H9 (cell line): Measurements from ENCODE around the gene TAF3. TPM values are rescaled to one million over a fixed set of nuclear protein-coding genes. Genes with fewer than 3 reads are reported as not detected.
A peak's percentile ranks its signal among the peaks of the same experiment; 100 is the strongest.

Experiments used
- DNase-seq: peaks from one replicate; pipeline ENCODE4 v3.0.0-alpha.2; 2017
- H2AFZ ChIP-seq: one replicate; pipeline ENCODE4 v1.6.1; 2013; ENCODE audit warnings: mild to moderate bottlenecking, low read length, control low read depth, moderate library complexity
- H2AK5ac ChIP-seq: 2 replicates; pipeline ENCODE4 v1.6.1; 2013; ENCODE audit warnings: low read length, control low read depth, mixed read lengths; ENCODE audit not compliant: insufficient read length
- H2BK120ac ChIP-seq: one replicate; pipeline ENCODE4 v1.6.1; 2013; ENCODE audit warnings: low read depth, mild to moderate bottlenecking, low read length, control low read depth, inconsistent platforms; ENCODE audit not compliant: poor library complexity, severe bottlenecking
- H2BK12ac ChIP-seq: 2 replicates; pipeline ENCODE4 v1.6.1; 2013; ENCODE audit warnings: low read length, control low read depth, mixed read lengths, low read depth; ENCODE audit not compliant: insufficient read length
- H2BK15ac ChIP-seq: 2 replicates; pipeline ENCODE4 v1.6.1; 2013; ENCODE audit warnings: low read depth, low read length, control low read depth
- H2BK20ac ChIP-seq: one replicate; pipeline ENCODE4 v1.6.1; 2013; ENCODE audit warnings: low read depth, mild to moderate bottlenecking, low read length, control low read depth, inconsistent platforms; ENCODE audit not compliant: poor library complexity, severe bottlenecking
- H2BK5ac ChIP-seq: 2 replicates; pipeline ENCODE4 v1.6.1; 2013; ENCODE audit warnings: low read length, control low read depth, mixed read lengths; ENCODE audit not compliant: insufficient read length
- H3K14ac ChIP-seq: 2 replicates; pipeline ENCODE4 v1.6.1; 2013; ENCODE audit warnings: low read length, control low read depth; ENCODE audit not compliant: insufficient read depth
- H3K18ac ChIP-seq: 2 replicates; pipeline ENCODE4 v1.6.1; 2013; ENCODE audit warnings: low read depth, mild to moderate bottlenecking, mixed read lengths, low read length, control low read depth; ENCODE audit not compliant: insufficient read length
- H3K23ac ChIP-seq: 2 replicates; pipeline ENCODE4 v1.6.1; 2013; ENCODE audit warnings: low read length, control low read depth, mixed read lengths, low read depth; ENCODE audit not compliant: insufficient read length
- H3K23me2 ChIP-seq: 2 replicates; pipeline ENCODE4 v1.6.1; 2013; ENCODE audit warnings: low read depth, mild to moderate bottlenecking, mixed read lengths, low read length, control low read depth; ENCODE audit not compliant: insufficient read length, poor library complexity, severe bottlenecking
- H3K27ac ChIP-seq: 2 replicates; pipeline ENCODE4 v1.5.1; 2013; ENCODE audit warnings: low read length, control low read depth, mixed read lengths, low read depth; ENCODE audit not compliant: insufficient read length
- H3K27me3 ChIP-seq: 2 replicates; pipeline ENCODE4 v1.6.1; 2013; ENCODE audit warnings: low read length, control low read depth, inconsistent platforms; ENCODE audit not compliant: insufficient read depth
- H3K4ac ChIP-seq: 2 replicates; pipeline ENCODE4 v1.6.1; 2013; ENCODE audit warnings: low read depth, mild to moderate bottlenecking, control low read depth, inconsistent platforms, low read length, moderate library complexity
- H3K4me1 ChIP-seq: 2 replicates; pipeline ENCODE4 v1.6.1; 2013; ENCODE audit warnings: low read length, control low read depth, inconsistent platforms; ENCODE audit not compliant: insufficient read depth
- H3K4me2 ChIP-seq: 2 replicates; pipeline ENCODE4 v1.6.1; 2013; ENCODE audit warnings: low read length, control low read depth, mixed read lengths; ENCODE audit not compliant: insufficient read length, insufficient read depth
- H3K56ac ChIP-seq: 2 replicates; pipeline ENCODE4 v1.6.1; 2013; ENCODE audit warnings: low read depth, mild to moderate bottlenecking, mixed read lengths, low read length, control low read depth; ENCODE audit not compliant: insufficient read length
- H3K79me1 ChIP-seq: 2 replicates; pipeline ENCODE4 v1.6.1; 2013; ENCODE audit warnings: low read depth, mild to moderate bottlenecking, moderate library complexity, low read length, control low read depth, inconsistent platforms; ENCODE audit not compliant: insufficient read depth, poor library complexity, severe bottlenecking
- H3K79me2 ChIP-seq: 2 replicates; pipeline ENCODE4 v1.6.1; 2013; ENCODE audit warnings: low read length, control low read depth, inconsistent platforms; ENCODE audit not compliant: insufficient read depth
- H3K9ac ChIP-seq: 2 replicates; pipeline ENCODE4 v1.6.1; 2013; ENCODE audit warnings: low read length, control low read depth, mixed read lengths; ENCODE audit not compliant: insufficient read length; ENCODE audit errors: extremely low read depth
- H3K9me3 ChIP-seq: one replicate; pipeline ENCODE4 v1.6.1; 2013; ENCODE audit warnings: low read depth, low read length, inconsistent platforms; ENCODE audit not compliant: control insufficient read depth
- H3T11ph ChIP-seq: one replicate; pipeline ENCODE4 v1.6.1; 2013; ENCODE audit warnings: mild to moderate bottlenecking, low read length, control low read depth, inconsistent platforms
- H4K20me1 ChIP-seq: one replicate; pipeline ENCODE4 v1.6.1; 2013; ENCODE audit not compliant: control insufficient read depth, insufficient read length, insufficient read depth
- H4K5ac ChIP-seq: 2 replicates; pipeline ENCODE4 v1.6.1; 2013; ENCODE audit warnings: low read depth, mild to moderate bottlenecking, mixed read lengths, low read length, control low read depth; ENCODE audit not compliant: insufficient read length
- H4K8ac ChIP-seq: replicated peaks from 2 replicates; pipeline ENCODE4 v1.6.1; 2013; ENCODE audit warnings: low read length, control low read depth, mixed read lengths, low read depth; ENCODE audit not compliant: insufficient read length
- H4K91ac ChIP-seq: 2 replicates; pipeline ENCODE4 v1.6.1; 2013; ENCODE audit warnings: low read depth, mild to moderate bottlenecking, moderate library complexity, mixed read lengths, low read length, control low read depth; ENCODE audit not compliant: insufficient read length
- H3K27ac Mint-ChIP-seq, 3 experiments: 2 replicates in 2 of 3; 3 replicates in 1 of 3; pipeline ENCODE4 v1.8.0; 2020 to 2021; ENCODE audit warnings: mixed read lengths in 3 of 3, mild to moderate bottlenecking in 1 of 3, moderate library complexity in 1 of 3
- H3K27me3 Mint-ChIP-seq: 2 replicates; pipeline ENCODE4 v1.8.0; 2021; ENCODE audit warnings: low read depth, mild to moderate bottlenecking, moderate library complexity, mixed read lengths
- H3K36me3 Mint-ChIP-seq, 3 experiments: 2 replicates in 2 of 3; 3 replicates in 1 of 3; pipeline ENCODE4 v1.8.0; 2020 to 2021; ENCODE audit warnings: low read depth in 3 of 3, mixed read lengths in 3 of 3; ENCODE audit not compliant: insufficient read depth in 1 of 3
- H3K4me1 Mint-ChIP-seq, 2 experiments: 2 replicates each; pipeline ENCODE4 v1.8.0; 2020; ENCODE audit warnings: mixed read lengths in 2 of 2
- H3K4me3 Mint-ChIP-seq, 2 experiments: 2 replicates in 1 of 2; 3 replicates in 1 of 2; pipeline ENCODE4 v1.8.0; 2020 to 2021; ENCODE audit warnings: mild to moderate bottlenecking in 2 of 2, mixed read lengths in 2 of 2, moderate library complexity in 1 of 2
- H3K9me3 Mint-ChIP-seq, 2 experiments: 2 replicates in 1 of 2; 3 replicates in 1 of 2; pipeline ENCODE4 v1.8.0; 2020; ENCODE audit warnings: mild to moderate bottlenecking in 2 of 2, mixed read lengths in 2 of 2, moderate library complexity in 1 of 2
- WGBS: extraction: QIAGEN DNeasy Blood & Tissue Kit; methylation state at CpG from one replicate; pipeline ENCODE4 v1.1.7; 2013; ENCODE audit warnings: missing lambda C conversion rate, low lambda C conversion rate, mixed read lengths; ENCODE audit not compliant: insufficient read length; ENCODE audit errors: extremely low coverage; 5-methylcytosine and 5-hydroxymethylcytosine counted together
- total RNA-seq: library from RNA; stranded (reverse); gene quantifications from 2 replicates; pipeline ENCODE4 v1.2.1, GENCODE V29; 2021
- TF ChIP-seq, protein P1 (sequence below): fragments of 200-600 bp; sonication (generic); conservative IDR thresholded peaks from 3 replicates; pipeline ENCODE4 v1.8.0; 2021; ENCODE audit warnings: antibody characterized with exemption, mild to moderate bottlenecking

TAF3 gene
- total RNA-seq, 1 experiment from 2014 or later: 10.2 TPM

DNA sequence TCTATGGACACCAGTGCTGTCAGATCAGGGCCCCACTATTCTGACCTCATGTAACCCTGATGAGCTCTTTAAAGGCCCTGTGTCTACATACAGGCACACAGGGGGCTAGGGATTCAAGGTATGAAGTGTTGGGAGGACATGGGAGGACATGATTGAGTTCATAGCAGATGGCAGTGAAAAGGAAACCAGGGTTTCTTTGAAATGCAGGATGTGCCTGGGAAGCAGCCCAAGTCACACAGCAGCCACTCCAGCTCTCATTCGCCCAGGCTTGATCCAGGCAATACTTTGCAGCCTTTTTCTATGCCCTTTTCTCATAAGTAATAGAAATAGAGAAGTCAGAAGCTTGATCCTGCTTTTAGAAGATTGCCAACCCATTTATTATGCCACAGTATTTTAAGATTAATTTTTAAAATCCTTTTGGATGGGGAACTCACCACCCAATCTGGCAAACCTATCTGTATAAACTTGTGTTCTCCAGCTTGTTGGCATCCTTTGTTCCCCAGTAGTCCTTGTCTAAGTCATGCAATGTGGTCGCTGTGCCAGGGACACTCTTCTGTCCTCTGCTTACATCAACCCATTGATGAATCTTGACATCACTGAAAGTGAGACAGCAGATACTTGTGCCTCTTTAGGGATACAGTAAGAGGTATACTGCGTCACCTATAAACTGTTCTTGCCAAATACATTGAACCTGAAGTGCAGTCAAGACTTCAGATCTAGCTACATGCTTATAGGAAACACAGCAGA is 95.0 kb downstream of the TAF3 start:
- H3K56ac ChIP-seq: no peak overlapping the region

More for the DNA sequence above, 95.0 kb downstream of the TAF3 start:
- WGBS: no CpG with 5 or more reads among the region's 3 CpGs
- Histone ChIP-seq H3K27me3 (no peaks in the 10 kb centered on the region), H3K9ac (no peak overlapping the region), H3K23ac (no peak overlapping the region), H3K18ac (no peak overlapping the region), H4K20me1 (no peaks in the 10 kb centered on the region), H3K4me2 (no peak overlapping the region), H2BK5ac (no peak overlapping the region), H2AK5ac (no peak overlapping the region), H4K8ac (no peak overlapping the region), H3K4ac (no peak overlapping the region), H2BK15ac (no peak overlapping the region), H2AFZ (no peak overlapping the region), H4K5ac (no peak overlapping the region), H3K79me2 (0 out of 2 replicates have a peak, but pooled peaks cover 2% of the 10 kb centered on the region), H3T11ph (no peak overlapping the region), H2BK120ac (no peak overlapping the region), H4K91ac (no peak overlapping the region), H3K9me3 (no peaks in the 10 kb centered on the region), H3K27ac (no peak overlapping the region), H2BK20ac (no peak overlapping the region), H3K23me2 (no peaks in the 10 kb centered on the region), H2BK12ac (no peak overlapping the region), H3K4me1 (no peaks in the 10 kb centered on the region), H3K14ac (no peak overlapping the region), H3K79me1 (no peaks in the 10 kb centered on the region)
- no peak for DNase-seq
- TF ChIP-seq, protein P1, sequence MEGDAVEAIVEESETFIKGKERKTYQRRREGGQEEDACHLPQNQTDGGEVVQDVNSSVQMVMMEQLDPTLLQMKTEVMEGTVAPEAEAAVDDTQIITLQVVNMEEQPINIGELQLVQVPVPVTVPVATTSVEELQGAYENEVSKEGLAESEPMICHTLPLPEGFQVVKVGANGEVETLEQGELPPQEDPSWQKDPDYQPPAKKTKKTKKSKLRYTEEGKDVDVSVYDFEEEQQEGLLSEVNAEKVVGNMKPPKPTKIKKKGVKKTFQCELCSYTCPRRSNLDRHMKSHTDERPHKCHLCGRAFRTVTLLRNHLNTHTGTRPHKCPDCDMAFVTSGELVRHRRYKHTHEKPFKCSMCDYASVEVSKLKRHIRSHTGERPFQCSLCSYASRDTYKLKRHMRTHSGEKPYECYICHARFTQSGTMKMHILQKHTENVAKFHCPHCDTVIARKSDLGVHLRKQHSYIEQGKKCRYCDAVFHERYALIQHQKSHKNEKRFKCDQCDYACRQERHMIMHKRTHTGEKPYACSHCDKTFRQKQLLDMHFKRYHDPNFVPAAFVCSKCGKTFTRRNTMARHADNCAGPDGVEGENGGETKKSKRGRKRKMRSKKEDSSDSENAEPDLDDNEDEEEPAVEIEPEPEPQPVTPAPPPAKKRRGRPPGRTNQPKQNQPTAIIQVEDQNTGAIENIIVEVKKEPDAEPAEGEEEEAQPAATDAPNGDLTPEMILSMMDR: no peak
- Mint-ChIP-seq H3K27me3 (no peaks in the 10 kb centered on the region), H3K4me3 (no peak overlapping the region), H3K36me3 (no peaks in the 10 kb centered on the region), H3K9me3 (no peaks in the 10 kb centered on the region), H3K27ac (peak overlapping the region in 1 of 3 experiments; percentile 89; a peak in 2 of 7 replicates), H3K4me1 (peaks cover 5 to 12% of the 10 kb centered on the region in 2 experiments)
